ENCODE results near the gene TMEM259. TPM values are rescaled to one million over a fixed set of nuclear protein-coding genes. Genes with fewer than 3 reads are reported as not detected.
A peak's percentile ranks its signal among the peaks of the same experiment; 100 is the strongest.

Gene TMEM259
- total and polyA plus RNA-seq, 2 of the 13 experiments (the other 11 are each of a cell fraction or from before 2014, with no cell fraction given), result 64.7 to 164 TPM

GRCh38 chr19:1020868-1021425 is at the start of gene TMEM259 (continued):
- TF ChIP-seq HMGXB4 (CRISPR knock-in tag; IDR thresholded peaks at IDR 0.05; ENCODE audit: borderline replicate concordance in 1 of 2, low read depth in 1 of 2) (peak in 1 of 2 experiments; percentile 90; a peak in 1 of 4 replicates), GMEB1 (CRISPR knock-in tag; IDR thresholded peaks at IDR 0.05; ENCODE audit: borderline replicate concordance) (peak; percentile 85; the same call in 1 of the 2 replicates), AGO1 (IDR thresholded peaks at IDR 0.05; ENCODE audit: low read depth, low read length, poor library complexity, severe bottlenecking) (peak; percentile 24), ZBTB4 (CRISPR knock-in tag; IDR thresholded peaks at IDR 0.05; ENCODE audit: borderline replicate concordance) (no peak), GMEB2 (CRISPR knock-in tag; IDR thresholded peaks at IDR 0.05; ENCODE audit: low read depth) (0 out of 2 replicates have a peak, but pooled peaks have one; percentile 47), HNRNPK (IDR thresholded peaks at IDR 0.05; ENCODE audit: low read depth, low read length, poor library complexity, severe bottlenecking) (peak; percentile 39), SIN3A (IDR thresholded peaks at IDR 0.05; ENCODE audit: borderline replicate concordance, low read depth, low read length) (peak; percentile 60; the same call in 1 of the 2 replicates), MAX (IDR thresholded peaks at IDR 0.05) (peak; percentile 59), FOXP1 (IDR thresholded peaks at IDR 0.05) (no peak), FOXP1 (CRISPR knock-in tag; IDR thresholded peaks at IDR 0.05) (no peak), SMAD9 (CRISPR knock-in tag; IDR thresholded peaks at IDR 0.05) (no peak), SAP130 (CRISPR knock-in tag; IDR thresholded peaks at IDR 0.05; ENCODE audit: low read depth) (peak; percentile 85), CSRNP1 (CRISPR knock-in tag; IDR thresholded peaks at IDR 0.05) (0 out of 2 replicates have a peak, but pooled peaks have one; percentile 54), HOXA3 (CRISPR knock-in tag; IDR thresholded peaks at IDR 0.05) (no peak), KDM5B (CRISPR knock-in tag; IDR thresholded peaks at IDR 0.05; ENCODE audit: borderline replicate concordance) (no peak), ZNF34 (CRISPR knock-in tag; IDR thresholded peaks at IDR 0.05; ENCODE audit: borderline replicate concordance) (0 out of 2 replicates have a peak, but pooled peaks have one; percentile 34), FOXO1 (CRISPR knock-in tag; IDR thresholded peaks at IDR 0.05) (peak; percentile 33; the same call in 1 of the 2 replicates), SNAPC5 (CRISPR knock-in tag; IDR thresholded peaks at IDR 0.05; ENCODE audit: borderline replicate concordance) (no peak)

Measured in HepG2 (cell line).